ENCODE results near the gene DSCAM.

Gene DSCAM

DNA sequence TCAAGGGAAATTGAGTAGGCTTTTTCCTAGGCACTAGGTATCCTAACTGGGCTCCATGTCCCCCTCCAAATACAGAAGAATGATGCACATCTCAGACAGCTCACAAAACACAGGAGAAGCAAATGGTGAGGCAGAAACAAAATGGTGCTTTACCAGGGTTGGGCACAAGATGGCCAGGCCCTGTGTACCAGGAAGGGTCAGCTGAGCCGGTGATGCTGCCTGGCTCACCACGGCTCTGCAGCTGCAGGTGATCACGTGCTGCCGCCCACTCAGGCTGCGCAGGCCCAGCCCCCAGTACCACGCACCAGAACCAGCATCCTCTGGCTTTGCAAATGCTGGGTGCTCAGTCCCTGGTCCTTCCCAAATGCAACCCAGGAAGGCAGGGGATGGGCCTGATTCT, 993 bp upstream of the DSCAM start:
- no peak for DNase-seq (ENCODE audit: low read depth)
- H3K4me3 ChIP-seq (ENCODE audit: low read depth, low read length) = no peak overlapping the region
- TF ChIP-seq, protein P1, sequence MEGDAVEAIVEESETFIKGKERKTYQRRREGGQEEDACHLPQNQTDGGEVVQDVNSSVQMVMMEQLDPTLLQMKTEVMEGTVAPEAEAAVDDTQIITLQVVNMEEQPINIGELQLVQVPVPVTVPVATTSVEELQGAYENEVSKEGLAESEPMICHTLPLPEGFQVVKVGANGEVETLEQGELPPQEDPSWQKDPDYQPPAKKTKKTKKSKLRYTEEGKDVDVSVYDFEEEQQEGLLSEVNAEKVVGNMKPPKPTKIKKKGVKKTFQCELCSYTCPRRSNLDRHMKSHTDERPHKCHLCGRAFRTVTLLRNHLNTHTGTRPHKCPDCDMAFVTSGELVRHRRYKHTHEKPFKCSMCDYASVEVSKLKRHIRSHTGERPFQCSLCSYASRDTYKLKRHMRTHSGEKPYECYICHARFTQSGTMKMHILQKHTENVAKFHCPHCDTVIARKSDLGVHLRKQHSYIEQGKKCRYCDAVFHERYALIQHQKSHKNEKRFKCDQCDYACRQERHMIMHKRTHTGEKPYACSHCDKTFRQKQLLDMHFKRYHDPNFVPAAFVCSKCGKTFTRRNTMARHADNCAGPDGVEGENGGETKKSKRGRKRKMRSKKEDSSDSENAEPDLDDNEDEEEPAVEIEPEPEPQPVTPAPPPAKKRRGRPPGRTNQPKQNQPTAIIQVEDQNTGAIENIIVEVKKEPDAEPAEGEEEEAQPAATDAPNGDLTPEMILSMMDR (conservative IDR thresholded peaks at IDR 0.05; ENCODE audit: low read depth, low read length) = no peak

DNA sequence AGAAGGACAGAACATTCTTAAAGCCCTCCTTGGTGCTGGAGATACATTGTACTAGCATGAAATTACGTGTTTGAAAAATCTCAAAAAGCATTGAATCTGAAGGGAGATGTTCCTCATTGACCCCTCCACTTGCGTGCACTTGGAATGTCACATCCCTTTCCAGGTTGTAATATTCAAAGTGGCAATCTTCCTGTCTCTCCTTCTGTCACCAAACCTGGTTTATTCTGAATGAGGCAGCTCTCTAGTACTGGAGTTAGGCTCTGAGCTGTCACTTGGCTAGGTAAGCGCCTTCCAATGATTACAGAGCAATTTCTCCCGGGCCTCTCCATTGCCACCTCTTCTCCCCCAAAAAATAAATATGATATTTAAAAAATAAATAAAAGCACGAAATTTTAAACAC, 855 bp downstream of the DSCAM start:
- TF ChIP-seq, protein P1 (conservative IDR thresholded peaks at IDR 0.05; ENCODE audit: low read depth, low read length) = no peak
- DNase-seq (ENCODE audit: low read depth) = no peak
- H3K4me3 ChIP-seq (ENCODE audit: low read depth, low read length) = no peak overlapping the region

DNA sequence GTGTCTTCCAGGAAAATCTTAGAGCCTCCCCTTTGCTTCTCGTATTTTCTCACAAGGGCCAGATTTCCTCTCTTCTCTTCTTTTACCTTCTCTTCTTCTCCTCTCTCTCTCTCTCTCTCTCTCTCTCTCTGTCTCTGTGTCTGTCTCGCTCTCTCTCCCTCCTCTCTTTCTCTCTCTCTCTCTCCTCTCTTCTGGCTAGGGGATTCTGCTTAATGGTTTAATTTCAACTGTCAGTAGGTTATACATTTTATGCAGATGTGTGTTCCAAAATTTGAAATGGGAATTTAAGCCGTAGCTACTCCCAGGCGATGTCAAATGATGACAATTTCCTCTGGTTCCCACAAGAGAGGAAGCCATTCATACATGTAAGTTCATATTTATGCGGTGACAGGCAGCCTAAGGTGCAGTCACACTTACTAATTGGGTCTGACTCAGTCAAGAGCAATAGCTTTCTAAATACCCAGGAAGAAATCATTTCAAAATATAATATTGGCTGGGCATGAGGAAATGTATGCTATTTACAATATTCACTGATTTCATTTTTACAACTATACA, 1.4 kb downstream of the DSCAM start:
- no peak for DNase-seq (ENCODE audit: low read depth)
- no peak overlapping the region for H3K4me3 ChIP-seq (ENCODE audit: low read depth, low read length)
- TF ChIP-seq, protein P1 (conservative IDR thresholded peaks at IDR 0.05; ENCODE audit: low read depth, low read length) = no peak

DNA sequence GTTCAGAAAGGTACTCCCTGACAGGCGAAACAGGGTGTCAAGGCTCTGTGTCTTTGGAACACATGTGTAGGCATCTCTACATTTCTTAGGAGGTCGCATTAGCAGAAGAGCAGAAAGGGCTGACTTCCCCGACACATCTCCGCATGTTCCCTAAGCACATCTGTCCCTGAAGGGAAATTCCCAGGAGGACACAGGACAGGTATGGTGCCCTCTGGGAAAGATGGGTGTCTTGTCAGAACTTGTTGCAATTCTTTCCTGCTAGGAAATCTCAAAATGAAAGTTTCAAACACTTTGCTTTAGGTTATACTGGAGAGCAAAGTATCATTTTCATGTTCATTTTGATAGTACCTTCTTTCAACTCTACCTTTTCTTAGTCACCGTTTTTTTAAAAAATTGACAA, 2.0 kb downstream of the DSCAM start:
- no peak overlapping the region for H3K4me3 ChIP-seq (ENCODE audit: low read depth, low read length)
- DNase-seq (ENCODE audit: low read depth) = no peak
- TF ChIP-seq, protein P1 (conservative IDR thresholded peaks at IDR 0.05; ENCODE audit: low read depth, low read length) = no peak

DNA sequence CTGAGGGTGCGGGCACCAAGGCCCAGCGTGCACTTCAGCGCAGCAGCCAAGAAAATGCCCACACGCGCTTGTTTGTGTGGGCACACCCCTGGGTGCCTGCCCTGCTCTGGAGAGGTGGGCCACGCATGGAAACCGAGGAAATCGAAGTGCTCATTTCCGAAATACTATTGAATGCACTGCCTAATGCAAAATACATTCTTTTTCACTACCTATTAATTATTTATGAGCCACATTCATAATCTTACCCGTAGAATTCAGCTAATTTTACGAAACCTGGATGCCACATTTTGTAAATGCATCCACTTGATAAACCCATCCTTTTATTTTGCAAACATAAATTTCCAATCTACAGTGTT, 4.8 kb downstream of the DSCAM start:
- DNase-seq (ENCODE audit: low read depth) = no peak
- no peak overlapping the region for H3K4me3 ChIP-seq (ENCODE audit: low read depth, low read length)
- TF ChIP-seq, protein P1 (conservative IDR thresholded peaks at IDR 0.05; ENCODE audit: low read depth, low read length) = no peak

DNA sequence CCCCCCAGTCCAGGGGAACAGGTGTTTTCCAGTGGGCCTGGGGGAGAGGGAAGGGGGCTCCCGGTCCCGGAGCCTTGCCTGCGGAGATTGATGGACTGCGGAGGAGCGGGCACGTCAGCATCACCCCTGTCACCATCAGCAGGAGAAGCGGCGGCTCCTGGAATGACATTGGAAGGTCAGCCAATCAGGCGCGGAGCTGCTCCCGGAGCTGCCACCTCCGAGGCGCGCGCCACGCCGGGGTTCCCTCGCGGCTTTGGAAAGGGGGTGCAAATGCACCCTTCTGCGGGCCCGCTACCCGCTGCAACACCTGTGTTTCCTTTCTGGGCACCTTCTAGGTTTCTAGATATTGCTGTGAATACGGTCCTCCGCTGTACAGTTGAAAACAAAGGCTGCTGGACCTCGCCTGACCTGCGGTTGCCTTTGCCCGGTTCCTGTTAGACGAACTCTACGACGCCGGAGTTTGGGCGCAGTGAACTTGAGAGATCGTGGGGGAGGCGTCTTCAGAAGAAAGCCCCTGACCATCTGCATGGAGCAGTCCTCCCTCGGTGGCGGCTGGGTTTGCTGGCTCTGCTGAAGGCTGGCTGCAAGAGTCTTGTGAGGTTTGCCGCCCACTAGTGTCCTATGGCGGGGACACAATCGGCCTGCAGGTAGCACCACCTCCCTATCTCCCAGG, 5.3 kb downstream of the DSCAM start:
- TF ChIP-seq, protein P1 (conservative IDR thresholded peaks at IDR 0.05; ENCODE audit: low read depth, low read length) = no peak
- H3K4me3 ChIP-seq (ENCODE audit: low read depth, low read length) = no peak overlapping the region
- no peak for DNase-seq (ENCODE audit: low read depth)
